ENCODE results near the gene ZRANB3.

ZRANB3 gene

GRCh38 chr2:135218426-135218825 is 312.6 kb downstream of the ZRANB3 start:
- DNase-seq (ENCODE audit: extremely low spot score): no peak
- ChIA-PET POLR2A (no interaction called here), CTCF (interaction anchor here (0.7 kb wide), 1 partner anchor 15 kb away, joined by 3 read pairs; no protein-coding TSS in a partner anchor)
- no peak for TF ChIP-seq L3MBTL2 (conservative IDR thresholded peaks at IDR 0.05)
- TF ChIP-seq HDGF (IDR thresholded peaks at IDR 0.05; ENCODE audit: borderline replicate concordance): no peak
- TF ChIP-seq SP1 (IDR thresholded peaks at IDR 0.05): no peak
- TF ChIP-seq BHLHE40 (IDR thresholded peaks at IDR 0.05; ENCODE audit: borderline replicate concordance): no peak
- TF ChIP-seq ARNT (IDR thresholded peaks at IDR 0.05): no peak
- TF ChIP-seq SUZ12 (IDR thresholded peaks at IDR 0.05): no peak
- no peak for TF ChIP-seq FOXA1 (IDR thresholded peaks at IDR 0.05)
- no peak for TF ChIP-seq NFRKB (IDR thresholded peaks at IDR 0.05)
- no peak for TF ChIP-seq FOXK2 (IDR thresholded peaks at IDR 0.05)
- TF ChIP-seq LEF1 (IDR thresholded peaks at IDR 0.05; ENCODE audit: borderline replicate concordance): no peak
- TF ChIP-seq PKNOX1 (IDR thresholded peaks at IDR 0.05): no peak
- TF ChIP-seq TARDBP (IDR thresholded peaks at IDR 0.05): no peak
- no peak for TF ChIP-seq FOXM1 (IDR thresholded peaks at IDR 0.05; ENCODE audit: borderline replicate concordance)
- TF ChIP-seq ELF4 (IDR thresholded peaks at IDR 0.05): no peak
- no peak for TF ChIP-seq CTBP1 (IDR thresholded peaks at IDR 0.05; ENCODE audit: borderline replicate concordance)
- TF ChIP-seq ZNF384 (IDR thresholded peaks at IDR 0.05): no peak

GRCh38 chr2:135212757-135213156 is 318.3 kb downstream of the ZRANB3 start:
- DNase-seq (ENCODE audit: extremely low spot score): no peak
- CTCF ChIA-PET: no interaction called here
- no peak for TF ChIP-seq ZNF384 (IDR thresholded peaks at IDR 0.05)
- TF ChIP-seq LEF1 (IDR thresholded peaks at IDR 0.05; ENCODE audit: borderline replicate concordance): no peak
- no peak for TF ChIP-seq ARNT (IDR thresholded peaks at IDR 0.05)
- no peak for TF ChIP-seq NFRKB (IDR thresholded peaks at IDR 0.05)
- TF ChIP-seq FOXM1 (IDR thresholded peaks at IDR 0.05; ENCODE audit: borderline replicate concordance): no peak
- TF ChIP-seq FOXA1 (IDR thresholded peaks at IDR 0.05): no peak
- no peak for TF ChIP-seq SP1 (IDR thresholded peaks at IDR 0.05)
- TF ChIP-seq L3MBTL2 (conservative IDR thresholded peaks at IDR 0.05): no peak
- no peak for TF ChIP-seq BHLHE40 (IDR thresholded peaks at IDR 0.05; ENCODE audit: borderline replicate concordance)
- TF ChIP-seq ELF4 (IDR thresholded peaks at IDR 0.05): no peak
- POLR2A ChIA-PET: no interaction called here

GRCh38 chr2:135208016-135208415 is 323.0 kb downstream of the ZRANB3 start:
- POLR2A ChIA-PET: no interaction called here
- CTCF ChIA-PET: no interaction called here
- TF ChIP-seq HDGF (IDR thresholded peaks at IDR 0.05; ENCODE audit: borderline replicate concordance) (no peak), TARDBP (IDR thresholded peaks at IDR 0.05) (no peak), BHLHE40 (IDR thresholded peaks at IDR 0.05; ENCODE audit: borderline replicate concordance) (no peak)
- no peak for DNase-seq (ENCODE audit: extremely low spot score)

- no peak for TF ChIP-seq HDGF (IDR thresholded peaks at IDR 0.05; ENCODE audit: borderline replicate concordance)
- no peak for TF ChIP-seq ZNF384 (IDR thresholded peaks at IDR 0.05)
- no peak for TF ChIP-seq FOXM1 (IDR thresholded peaks at IDR 0.05; ENCODE audit: borderline replicate concordance)
- no peak for TF ChIP-seq TARDBP (IDR thresholded peaks at IDR 0.05)
- no peak for TF ChIP-seq FOXA1 (IDR thresholded peaks at IDR 0.05)
- TF ChIP-seq CTBP1 (IDR thresholded peaks at IDR 0.05; ENCODE audit: borderline replicate concordance): no peak
- TF ChIP-seq ARNT (IDR thresholded peaks at IDR 0.05): no peak
- no peak for TF ChIP-seq FOXK2 (IDR thresholded peaks at IDR 0.05)
- no peak for TF ChIP-seq ELF4 (IDR thresholded peaks at IDR 0.05)
- TF ChIP-seq SUZ12 (IDR thresholded peaks at IDR 0.05): no peak
- no peak for TF ChIP-seq SP1 (IDR thresholded peaks at IDR 0.05)
- no peak for TF ChIP-seq L3MBTL2 (conservative IDR thresholded peaks at IDR 0.05)
- no peak for TF ChIP-seq BHLHE40 (IDR thresholded peaks at IDR 0.05; ENCODE audit: borderline replicate concordance)
- TF ChIP-seq NFRKB (IDR thresholded peaks at IDR 0.05): no peak
- no peak for TF ChIP-seq PKNOX1 (IDR thresholded peaks at IDR 0.05)
- no peak for TF ChIP-seq LEF1 (IDR thresholded peaks at IDR 0.05; ENCODE audit: borderline replicate concordance)
- ChIA-PET CTCF (interaction anchor here (0.6 kb wide), 1 partner anchor 14 kb away, joined by 3 read pairs; no protein-coding TSS in a partner anchor), POLR2A (no interaction called here)
- DNase-seq (ENCODE audit: extremely low spot score): no peak
These were observed 327.1 kb downstream of the ZRANB3 start for GRCh38 chr2:135203944-135204343.

- ChIA-PET POLR2A (no interaction called here), CTCF (no interaction called here)
- DNase-seq (ENCODE audit: extremely low spot score): no peak
- TF ChIP-seq SUZ12 (IDR thresholded peaks at IDR 0.05) (no peak), SP1 (IDR thresholded peaks at IDR 0.05) (no peak)
These were observed 328.3 kb downstream of the ZRANB3 start for GRCh38 chr2:135202751-135203150.

GRCh38 chr2:135198481-135198880 is 332.5 kb downstream of the ZRANB3 start:
- CTCF ChIA-PET: no interaction called here
- TF ChIP-seq CTBP1 (IDR thresholded peaks at IDR 0.05; ENCODE audit: borderline replicate concordance) (no peak), FOXM1 (IDR thresholded peaks at IDR 0.05; ENCODE audit: borderline replicate concordance) (no peak), SUZ12 (IDR thresholded peaks at IDR 0.05) (no peak), LEF1 (IDR thresholded peaks at IDR 0.05; ENCODE audit: borderline replicate concordance) (no peak), TARDBP (IDR thresholded peaks at IDR 0.05) (no peak)
- POLR2A ChIA-PET: no interaction called here
- DNase-seq (ENCODE audit: extremely low spot score): no peak

- no peak for DNase-seq (ENCODE audit: extremely low spot score)
- no peak for TF ChIP-seq HDGF (IDR thresholded peaks at IDR 0.05; ENCODE audit: borderline replicate concordance)
- no peak for TF ChIP-seq SP1 (IDR thresholded peaks at IDR 0.05)
- TF ChIP-seq ELF4 (IDR thresholded peaks at IDR 0.05): no peak
- no peak for TF ChIP-seq NFRKB (IDR thresholded peaks at IDR 0.05)
- no peak for TF ChIP-seq SUZ12 (IDR thresholded peaks at IDR 0.05)
- TF ChIP-seq FOXK2 (IDR thresholded peaks at IDR 0.05): no peak
- no peak for TF ChIP-seq PKNOX1 (IDR thresholded peaks at IDR 0.05)
- no peak for TF ChIP-seq TARDBP (IDR thresholded peaks at IDR 0.05)
- TF ChIP-seq BHLHE40 (IDR thresholded peaks at IDR 0.05; ENCODE audit: borderline replicate concordance): no peak
- TF ChIP-seq FOXA1 (IDR thresholded peaks at IDR 0.05): no peak
- no peak for TF ChIP-seq ARNT (IDR thresholded peaks at IDR 0.05)
- no peak for TF ChIP-seq ZNF384 (IDR thresholded peaks at IDR 0.05)
- no peak for TF ChIP-seq CTBP1 (IDR thresholded peaks at IDR 0.05; ENCODE audit: borderline replicate concordance)
- no peak for TF ChIP-seq FOXM1 (IDR thresholded peaks at IDR 0.05; ENCODE audit: borderline replicate concordance)
- TF ChIP-seq LEF1 (IDR thresholded peaks at IDR 0.05; ENCODE audit: borderline replicate concordance): no peak
- no peak for TF ChIP-seq L3MBTL2 (conservative IDR thresholded peaks at IDR 0.05)
- CTCF ChIA-PET: interaction anchor here (0.6 kb wide), 1 partner anchor 395 kb away, joined by 3 read pairs; no protein-coding TSS in a partner anchor
These were observed 340.2 kb downstream of the ZRANB3 start for GRCh38 chr2:135190799-135191198.

More at GRCh38 chr2:135190799-135191198, 340.2 kb downstream of the ZRANB3 start:
- POLR2A ChIA-PET: no interaction called here

Data from HEK293T (cell line).